Hepatocyte (in vitro differentiated cells): Measurements from ENCODE around the gene MLKL.

Experiments used
- CTCF ChIP-seq: fragments of 200-600 bp; sonication (generic); IDR thresholded peaks from 2 replicates; pipeline ENCODE4 v1.5.1; 2016; ENCODE audit warnings: antibody characterized with exemption, mild to moderate bottlenecking; ENCODE audit not compliant: poor library complexity
- EZH2 ChIP-seq: fragments of 200-600 bp; sonication (generic); IDR thresholded peaks from 2 replicates; pipeline ENCODE4 v1.6.1; 2016; ENCODE audit warnings: antibody characterized with exemption, mild to moderate bottlenecking, borderline replicate concordance

- TF ChIP-seq CTCF (no peak), EZH2 (no peak)
Measured at GRCh38 chr16:74666010-74666421, 34.6 kb downstream of the MLKL start.
